ENCODE data around the gene DYSF.

DNA sequence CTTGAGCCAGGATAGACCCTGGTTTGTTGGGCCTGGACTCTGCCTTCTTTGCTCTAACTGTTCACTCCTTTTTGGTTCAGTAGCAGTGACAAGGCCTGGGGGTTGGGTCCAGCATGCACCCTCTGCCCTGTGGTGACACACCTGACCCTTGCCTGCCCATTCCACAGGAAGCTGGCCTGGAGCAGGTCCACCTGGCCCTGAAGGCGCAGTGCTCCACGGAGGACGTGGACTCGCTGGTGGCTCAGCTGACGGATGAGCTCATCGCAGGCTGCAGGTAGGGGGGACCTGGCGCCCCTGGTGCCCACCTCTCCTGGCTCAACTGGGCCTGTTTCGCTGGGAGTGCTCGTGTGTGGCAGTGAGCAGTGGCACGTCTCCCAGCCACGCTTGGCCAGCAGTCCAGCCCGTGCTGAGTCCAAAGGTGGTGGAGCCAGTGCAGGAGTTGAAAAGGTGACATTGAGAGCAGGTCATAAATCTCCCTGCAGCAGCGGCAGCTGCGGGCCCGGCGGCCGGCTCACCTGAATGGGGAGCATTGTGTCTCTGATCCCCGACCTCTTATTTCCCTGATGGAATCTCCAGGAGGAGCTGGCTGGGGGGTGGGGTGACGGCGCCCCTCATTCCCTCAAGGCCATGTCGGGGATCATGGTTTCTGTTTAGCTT lies 102.6 kb downstream of the DYSF start:
- TF ChIP-seq, protein P1, sequence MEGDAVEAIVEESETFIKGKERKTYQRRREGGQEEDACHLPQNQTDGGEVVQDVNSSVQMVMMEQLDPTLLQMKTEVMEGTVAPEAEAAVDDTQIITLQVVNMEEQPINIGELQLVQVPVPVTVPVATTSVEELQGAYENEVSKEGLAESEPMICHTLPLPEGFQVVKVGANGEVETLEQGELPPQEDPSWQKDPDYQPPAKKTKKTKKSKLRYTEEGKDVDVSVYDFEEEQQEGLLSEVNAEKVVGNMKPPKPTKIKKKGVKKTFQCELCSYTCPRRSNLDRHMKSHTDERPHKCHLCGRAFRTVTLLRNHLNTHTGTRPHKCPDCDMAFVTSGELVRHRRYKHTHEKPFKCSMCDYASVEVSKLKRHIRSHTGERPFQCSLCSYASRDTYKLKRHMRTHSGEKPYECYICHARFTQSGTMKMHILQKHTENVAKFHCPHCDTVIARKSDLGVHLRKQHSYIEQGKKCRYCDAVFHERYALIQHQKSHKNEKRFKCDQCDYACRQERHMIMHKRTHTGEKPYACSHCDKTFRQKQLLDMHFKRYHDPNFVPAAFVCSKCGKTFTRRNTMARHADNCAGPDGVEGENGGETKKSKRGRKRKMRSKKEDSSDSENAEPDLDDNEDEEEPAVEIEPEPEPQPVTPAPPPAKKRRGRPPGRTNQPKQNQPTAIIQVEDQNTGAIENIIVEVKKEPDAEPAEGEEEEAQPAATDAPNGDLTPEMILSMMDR (IDR thresholded peaks at IDR 0.05; ENCODE audit: extremely low read depth in 1 of 2, insufficient read depth in 1 of 2, low read depth in 1 of 2, low read length in 2 of 2), result no peak
- no peak for TF ChIP-seq POLR2A (IDR thresholded peaks at IDR 0.05; ENCODE audit: low read depth, low read length)

Data from endothelial cell of umbilical vein (primary cell).